Raji (cell line): ENCODE measurements around the gene TMEM181.

Experiments
- POLR2A ChIP-seq: IDR thresholded peaks from 2 replicates; pipeline ENCODE4 v1.6.1; 2011; ENCODE audit warnings: low read depth, low read length, control low read depth; ENCODE audit not compliant: insufficient read depth

The TMEM181 gene

GRCh38 chr6:158668707-158669103 lies 108.8 kb downstream of the TMEM181 start:
- TF ChIP-seq POLR2A: no peak

- TF ChIP-seq POLR2A: no peak
Observed at GRCh38 chr6:158669145-158670035, 109.5 kb downstream of the TMEM181 start.

- no peak for TF ChIP-seq POLR2A
Observed at GRCh38 chr6:158672726-158673125, 112.8 kb downstream of the TMEM181 start.

GRCh38 chr6:158674342-158675131 lies 114.6 kb downstream of the TMEM181 start:
- no peak for TF ChIP-seq POLR2A

GRCh38 chr6:158677906-158678578 lies 118.2 kb downstream of the TMEM181 start:
- no peak for TF ChIP-seq POLR2A

- TF ChIP-seq POLR2A: no peak
Observed at GRCh38 chr6:158680015-158680414, 120.1 kb downstream of the TMEM181 start.

GRCh38 chr6:158680481-158680880 lies 120.6 kb downstream of the TMEM181 start:
- TF ChIP-seq POLR2A: no peak

- no peak for TF ChIP-seq POLR2A
Observed at GRCh38 chr6:158684311-158684710, 124.4 kb downstream of the TMEM181 start.

GRCh38 chr6:158684745-158685324 lies 124.9 kb downstream of the TMEM181 start:
- TF ChIP-seq POLR2A: no peak
